ENCODE data around the gene WDR5B.
"Not testable (repeated sequence)": the region's sequence is repeated elsewhere in the genome, so short reads cannot be mapped to it uniquely, and the experiment has no call there.

Gene WDR5B

GRCh38 chr3:122415762-122416654 is at the start of gene WDR5B:
WDR5B (minus strand) TSS chr3:122416062; CDS start chr3:122415528, 534 bp downstream.
- peak; percentile 94 to 96 for DNase-seq (ENCODE audit: low read depth in 2 of 2)

- DNase-seq (ENCODE audit: low read depth in 2 of 2): no peak
Measured at GRCh38 chr3:122464659-122465058, 48.8 kb upstream of the WDR5B start.

- DNase-seq (ENCODE audit: low read depth in 2 of 2): no peak
Measured at GRCh38 chr3:122462406-122462805, 46.5 kb upstream of the WDR5B start.

GRCh38 chr3:122461806-122462205 is 45.9 kb upstream of the WDR5B start:
- DNase-seq (ENCODE audit: low read depth in 2 of 2): no peak

- peak; percentile 26 to 32 for DNase-seq (ENCODE audit: low read depth in 2 of 2)
Measured at GRCh38 chr3:122458992-122459391, 43.1 kb upstream of the WDR5B start.

GRCh38 chr3:122457706-122458105 is 41.8 kb upstream of the WDR5B start:
- no peak for DNase-seq (ENCODE audit: low read depth in 2 of 2)

GRCh38 chr3:122456074-122456473 is 40.2 kb upstream of the WDR5B start:
- DNase-seq (ENCODE audit: low read depth in 2 of 2): no peak

GRCh38 chr3:122451371-122451770 is 35.5 kb upstream of the WDR5B start:
- DNase-seq (ENCODE audit: low read depth in 2 of 2): no peak

GRCh38 chr3:122448218-122448617 is 32.4 kb upstream of the WDR5B start:
- not testable (repeated sequence) for DNase-seq (ENCODE audit: low read depth in 2 of 2)

- not testable (repeated sequence) for DNase-seq (ENCODE audit: low read depth in 2 of 2)
Measured at GRCh38 chr3:122444491-122444887, 28.6 kb upstream of the WDR5B start.

GRCh38 chr3:122443762-122444490 is 28.1 kb upstream of the WDR5B start:
- DNase-seq (ENCODE audit: low read depth in 2 of 2): not testable (repeated sequence)

- DNase-seq (ENCODE audit: low read depth in 2 of 2): no peak
Measured at GRCh38 chr3:122443090-122443489, 27.2 kb upstream of the WDR5B start.

- no peak for DNase-seq (ENCODE audit: low read depth in 2 of 2)
Measured at GRCh38 chr3:122435950-122436349, 20.1 kb upstream of the WDR5B start.

- DNase-seq (ENCODE audit: low read depth in 2 of 2): no peak
Measured at GRCh38 chr3:122430371-122430770, 14.5 kb upstream of the WDR5B start.

GRCh38 chr3:122427857-122428471 is 12.1 kb upstream of the WDR5B start:
- no peak for DNase-seq (ENCODE audit: low read depth in 2 of 2)

GRCh38 chr3:122421836-122422235 is 6.0 kb upstream of the WDR5B start:
- DNase-seq (ENCODE audit: low read depth in 2 of 2): no peak

GRCh38 chr3:122421101-122421500 is 5.2 kb upstream of the WDR5B start:
- no peak for DNase-seq (ENCODE audit: low read depth in 2 of 2)

GRCh38 chr3:122416966-122417365 is 1.1 kb upstream of the WDR5B start:
- DNase-seq (ENCODE audit: low read depth in 2 of 2): no peak

- no peak for DNase-seq (ENCODE audit: low read depth in 2 of 2)
Measured at GRCh38 chr3:122415104-122415744, 638 bp downstream of the WDR5B start.

- no peak for DNase-seq (ENCODE audit: low read depth in 2 of 2)
Measured at GRCh38 chr3:122414391-122414790, 1.5 kb downstream of the WDR5B start.

GRCh38 chr3:122410639-122411038 is 5.2 kb downstream of the WDR5B start:
- no peak for DNase-seq (ENCODE audit: low read depth in 2 of 2)

- no peak for DNase-seq (ENCODE audit: low read depth in 2 of 2)
Measured at GRCh38 chr3:122410111-122410510, 5.8 kb downstream of the WDR5B start.
